Liver (tissue), 9 donors: ENCODE data around the gene FASN. TPM values are rescaled to one million over a fixed set of nuclear protein-coding genes. Genes with fewer than 3 reads are reported as not detected.

Experiments used
- DNase-seq: peaks from one replicate; pipeline ENCODE4 v3.0.0-alpha.2; 2017; ENCODE audit warnings: low spot score
- H3K27ac ChIP-seq, 2 donors: one replicate each; pipeline ENCODE4 v1.7.0; 2013; ENCODE audit warnings: inconsistent platforms in 2 of 2, low read length in 2 of 2, control low read depth in 1 of 2, low read depth in 1 of 2, mild to moderate bottlenecking in 1 of 2
- H3K27me3 ChIP-seq, 4 donors: one replicate each; pipeline versions ENCODE4 v1.6.1 to v1.7.0; 2013; ENCODE audit warnings: low read length in 3 of 4, inconsistent platforms in 1 of 4, mild to moderate bottlenecking in 1 of 4, moderate library complexity in 1 of 4; ENCODE audit not compliant: control insufficient read depth in 4 of 4, insufficient read depth in 4 of 4
- H3K36me3 ChIP-seq, 4 donors: one replicate each; pipeline versions ENCODE4 v1.6.1 to v1.7.0; 2013; ENCODE audit warnings: low read length in 3 of 4, mild to moderate bottlenecking in 3 of 4, low read depth in 1 of 4, moderate library complexity in 1 of 4; ENCODE audit not compliant: control insufficient read depth in 4 of 4, insufficient read depth in 3 of 4
- H3K4me1 ChIP-seq, 4 donors: one replicate each; pipeline versions ENCODE4 v1.6.1 to v1.7.0; 2013; ENCODE audit warnings: low read length in 3 of 4, mild to moderate bottlenecking in 3 of 4, moderate library complexity in 1 of 4; ENCODE audit not compliant: control insufficient read depth in 4 of 4, insufficient read depth in 4 of 4
- H3K4me3 ChIP-seq, 3 donors: one replicate each; pipeline versions ENCODE4 v1.6.1 to v1.7.0; 2013; ENCODE audit warnings: low read length in 3 of 3, control low read depth in 1 of 3, low read depth in 1 of 3, mild to moderate bottlenecking in 1 of 3
- H3K9ac ChIP-seq, 2 donors: one replicate each; pipeline ENCODE4 v1.7.0; 2013; ENCODE audit warnings: low read length in 2 of 2, mild to moderate bottlenecking in 2 of 2, moderate library complexity in 2 of 2, control low read depth in 1 of 2, low read depth in 1 of 2
- H3K9me3 ChIP-seq, 4 donors: one replicate each; pipeline versions ENCODE4 v1.6.1 to v1.7.0; 2013; ENCODE audit warnings: low read length in 3 of 4; ENCODE audit not compliant: control insufficient read depth in 4 of 4
- EGR1 ChIP-seq, 2 donors: IDR thresholded peaks; 2 replicates each; pipeline ENCODE4 v1.6.1; 2016 to 2018; ENCODE audit warnings: antibody characterized with exemption in 2 of 2, low read depth in 2 of 2
- FOXA2 ChIP-seq: IDR thresholded peaks from 2 replicates; pipeline ENCODE4 v1.6.1; 2016; ENCODE audit warnings: antibody characterized with exemption
- GABPA ChIP-seq, 2 donors: IDR thresholded peaks in 1 of 2; conservative IDR thresholded peaks in 1 of 2; 2 replicates each; pipeline ENCODE4 v1.6.1; 2016; ENCODE audit warnings: antibody characterized with exemption in 2 of 2, mild to moderate bottlenecking in 1 of 2, moderate library complexity in 1 of 2
- HNF4A ChIP-seq, 2 donors: conservative IDR thresholded peaks; 2 replicates each; pipeline ENCODE4 v1.6.1; 2016; ENCODE audit warnings: antibody characterized with exemption in 2 of 2, mild to moderate bottlenecking in 2 of 2
- HNF4G ChIP-seq: IDR thresholded peaks from 2 replicates; pipeline ENCODE4 v1.6.1; 2016; ENCODE audit warnings: antibody characterized with exemption
- JUND ChIP-seq, 2 donors: IDR thresholded peaks; 2 replicates each; pipeline ENCODE4 v1.6.1; 2016; ENCODE audit warnings: antibody characterized with exemption in 2 of 2
- NR2F2 ChIP-seq: IDR thresholded peaks from 2 replicates; pipeline ENCODE4 v1.6.1; 2016; ENCODE audit warnings: antibody characterized with exemption
- RAD21 ChIP-seq, 2 donors: IDR thresholded peaks; 2 replicates each; pipeline ENCODE4 v1.6.1; 2016; ENCODE audit warnings: antibody characterized with exemption in 2 of 2, mild to moderate bottlenecking in 2 of 2
- RXRA ChIP-seq, 2 donors: IDR thresholded peaks; 2 replicates each; pipeline ENCODE4 v1.6.1; 2017 to 2018; ENCODE audit warnings: antibody characterized with exemption in 2 of 2, mild to moderate bottlenecking in 1 of 2
- SP1 ChIP-seq: IDR thresholded peaks from 2 replicates; pipeline ENCODE4 v1.6.1; 2018; ENCODE audit warnings: antibody characterized with exemption, mild to moderate bottlenecking
- TAF1 ChIP-seq: conservative IDR thresholded peaks from 2 replicates; pipeline ENCODE4 v1.6.1; 2016; ENCODE audit warnings: antibody characterized with exemption, mild to moderate bottlenecking
- YY1 ChIP-seq: IDR thresholded peaks from 2 replicates; pipeline ENCODE4 v1.6.1; 2016; ENCODE audit warnings: antibody characterized with exemption, mild to moderate bottlenecking
- WGBS: extraction: QIAGEN DNeasy Blood & Tissue Kit; methylation state at CpG from one replicate; pipeline ENCODE4 v1.1.7; 2013; 5-methylcytosine and 5-hydroxymethylcytosine counted together
- polyA plus RNA-seq, 2 donors: library from polyadenylated mRNA; stranded (reverse) in 1 of 2; unstranded in 1 of 2; fragments of 200-250 nt in 1 of 2; fragments of >200 nt in 1 of 2; fragmentation: Nextera tagmentation in 1 of 2; extraction: Ambion mirVana in 1 of 2; gene quantifications; one replicate each; pipeline versions ENCODE4 v1.2.1 to v1.2.3, GENCODE V29; 2013 to 2015
- total RNA-seq, 2 donors: library from RNA; depleted of rRNA; stranded (reverse); fragments of >200 nt; gene quantifications; one replicate each; pipeline ENCODE4 v1.2.3, GENCODE V29; 2014
- TF ChIP-seq, protein P1 (sequence below): IDR thresholded peaks from 2 replicates; pipeline ENCODE4 v1.6.1; 2016; ENCODE audit warnings: antibody characterized with exemption
- TF ChIP-seq, protein P2 (sequence below): IDR thresholded peaks from 2 replicates; pipeline ENCODE4 v1.6.1; 2016; ENCODE audit warnings: antibody characterized with exemption, mild to moderate bottlenecking
- TF ChIP-seq, protein P3 (sequence below): IDR thresholded peaks from 2 replicates; pipeline ENCODE4 v1.6.1; 2016; ENCODE audit warnings: antibody characterized with exemption
- TF ChIP-seq, protein P4 (sequence below): IDR thresholded peaks from 2 replicates; pipeline ENCODE4 v1.6.1; 2016; ENCODE audit warnings: antibody characterized with exemption
- TF ChIP-seq, protein P5 (sequence below): fragments of 150-350 bp; IDR thresholded peaks from 2 replicates; pipeline ENCODE4 v1.5.1; 2017; ENCODE audit warnings: improper control_type of control experiment, low read depth, low read length; ENCODE audit not compliant: missing input control
- donor health status: healthy.
- donor health status: healthy.
- donor health status: healthy.
- donor health status: healthy.
- donor health status: healthy.

The FASN gene
- total and polyA plus RNA-seq, 4 donors, result 53.1 to 229 (median 130) TPM

DNA sequence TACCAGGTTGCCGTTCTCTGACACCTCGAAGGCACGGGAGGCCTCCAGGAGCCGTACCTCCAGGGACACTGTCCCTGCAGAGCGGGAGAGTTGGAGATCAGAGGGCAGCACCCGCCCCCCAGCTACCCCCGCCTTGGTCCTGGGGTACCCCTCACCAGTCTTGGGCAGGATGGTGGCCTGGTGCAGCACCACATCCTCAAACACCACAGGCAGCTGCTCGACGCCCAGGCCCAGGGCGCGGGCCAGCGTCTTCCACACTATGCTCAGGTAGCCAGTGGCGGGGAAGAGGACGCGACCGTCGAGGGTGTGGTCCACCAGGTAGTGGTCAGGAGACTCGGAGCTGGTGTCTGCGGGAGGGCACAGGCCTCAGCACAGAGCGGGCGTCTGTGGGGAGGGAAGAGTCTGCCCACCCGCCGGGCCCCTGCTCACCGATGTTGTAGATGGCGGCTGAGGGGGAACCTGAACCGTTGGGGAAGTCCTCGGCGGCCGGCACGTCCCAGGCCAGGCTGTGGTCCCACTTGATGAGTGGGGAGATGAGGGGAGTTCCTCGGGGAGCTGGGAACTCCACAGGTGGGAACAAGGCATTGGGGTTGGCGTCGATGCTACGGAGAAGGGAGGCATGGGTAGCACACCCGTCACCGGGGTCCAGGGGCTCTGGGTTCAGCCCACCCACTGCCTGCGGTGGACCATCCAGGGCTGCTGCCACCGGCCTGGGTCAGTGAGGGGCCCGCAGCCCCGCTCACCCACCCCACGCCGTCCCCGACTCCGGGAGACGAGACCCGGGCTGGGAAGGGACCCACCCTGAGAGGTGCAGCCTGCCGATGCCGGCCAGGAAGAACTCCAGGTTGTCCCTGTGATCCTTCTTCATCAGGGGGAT is 9.8 kb downstream of the FASN start:
- 95% methylated on average over 48 of the region's 48 CpGs for WGBS
- TF ChIP-seq, protein P1, sequence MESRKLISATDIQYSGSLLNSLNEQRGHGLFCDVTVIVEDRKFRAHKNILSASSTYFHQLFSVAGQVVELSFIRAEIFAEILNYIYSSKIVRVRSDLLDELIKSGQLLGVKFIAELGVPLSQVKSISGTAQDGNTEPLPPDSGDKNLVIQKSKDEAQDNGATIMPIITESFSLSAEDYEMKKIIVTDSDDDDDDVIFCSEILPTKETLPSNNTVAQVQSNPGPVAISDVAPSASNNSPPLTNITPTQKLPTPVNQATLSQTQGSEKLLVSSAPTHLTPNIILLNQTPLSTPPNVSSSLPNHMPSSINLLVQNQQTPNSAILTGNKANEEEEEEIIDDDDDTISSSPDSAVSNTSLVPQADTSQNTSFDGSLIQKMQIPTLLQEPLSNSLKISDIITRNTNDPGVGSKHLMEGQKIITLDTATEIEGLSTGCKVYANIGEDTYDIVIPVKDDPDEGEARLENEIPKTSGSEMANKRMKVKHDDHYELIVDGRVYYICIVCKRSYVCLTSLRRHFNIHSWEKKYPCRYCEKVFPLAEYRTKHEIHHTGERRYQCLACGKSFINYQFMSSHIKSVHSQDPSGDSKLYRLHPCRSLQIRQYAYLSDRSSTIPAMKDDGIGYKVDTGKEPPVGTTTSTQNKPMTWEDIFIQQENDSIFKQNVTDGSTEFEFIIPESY, result no peak
- TF ChIP-seq HNF4G (no peak), EGR1 (IDR thresholded peaks at IDR 0.05; ENCODE audit: low read depth in 2 of 2) (no peak), RXRA (IDR thresholded peaks at IDR 0.05) (no peak), TAF1 (no peak), FOXA2 (no peak), HNF4A (conservative IDR thresholded peaks at IDR 0.05) (no peak)
- TF ChIP-seq, protein P2, sequence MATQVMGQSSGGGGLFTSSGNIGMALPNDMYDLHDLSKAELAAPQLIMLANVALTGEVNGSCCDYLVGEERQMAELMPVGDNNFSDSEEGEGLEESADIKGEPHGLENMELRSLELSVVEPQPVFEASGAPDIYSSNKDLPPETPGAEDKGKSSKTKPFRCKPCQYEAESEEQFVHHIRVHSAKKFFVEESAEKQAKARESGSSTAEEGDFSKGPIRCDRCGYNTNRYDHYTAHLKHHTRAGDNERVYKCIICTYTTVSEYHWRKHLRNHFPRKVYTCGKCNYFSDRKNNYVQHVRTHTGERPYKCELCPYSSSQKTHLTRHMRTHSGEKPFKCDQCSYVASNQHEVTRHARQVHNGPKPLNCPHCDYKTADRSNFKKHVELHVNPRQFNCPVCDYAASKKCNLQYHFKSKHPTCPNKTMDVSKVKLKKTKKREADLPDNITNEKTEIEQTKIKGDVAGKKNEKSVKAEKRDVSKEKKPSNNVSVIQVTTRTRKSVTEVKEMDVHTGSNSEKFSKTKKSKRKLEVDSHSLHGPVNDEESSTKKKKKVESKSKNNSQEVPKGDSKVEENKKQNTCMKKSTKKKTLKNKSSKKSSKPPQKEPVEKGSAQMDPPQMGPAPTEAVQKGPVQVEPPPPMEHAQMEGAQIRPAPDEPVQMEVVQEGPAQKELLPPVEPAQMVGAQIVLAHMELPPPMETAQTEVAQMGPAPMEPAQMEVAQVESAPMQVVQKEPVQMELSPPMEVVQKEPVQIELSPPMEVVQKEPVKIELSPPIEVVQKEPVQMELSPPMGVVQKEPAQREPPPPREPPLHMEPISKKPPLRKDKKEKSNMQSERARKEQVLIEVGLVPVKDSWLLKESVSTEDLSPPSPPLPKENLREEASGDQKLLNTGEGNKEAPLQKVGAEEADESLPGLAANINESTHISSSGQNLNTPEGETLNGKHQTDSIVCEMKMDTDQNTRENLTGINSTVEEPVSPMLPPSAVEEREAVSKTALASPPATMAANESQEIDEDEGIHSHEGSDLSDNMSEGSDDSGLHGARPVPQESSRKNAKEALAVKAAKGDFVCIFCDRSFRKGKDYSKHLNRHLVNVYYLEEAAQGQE, result no peak
- TF ChIP-seq, protein P3, sequence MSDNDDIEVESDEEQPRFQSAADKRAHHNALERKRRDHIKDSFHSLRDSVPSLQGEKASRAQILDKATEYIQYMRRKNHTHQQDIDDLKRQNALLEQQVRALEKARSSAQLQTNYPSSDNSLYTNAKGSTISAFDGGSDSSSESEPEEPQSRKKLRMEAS, result no peak
- no peak for DNase-seq

DNA sequence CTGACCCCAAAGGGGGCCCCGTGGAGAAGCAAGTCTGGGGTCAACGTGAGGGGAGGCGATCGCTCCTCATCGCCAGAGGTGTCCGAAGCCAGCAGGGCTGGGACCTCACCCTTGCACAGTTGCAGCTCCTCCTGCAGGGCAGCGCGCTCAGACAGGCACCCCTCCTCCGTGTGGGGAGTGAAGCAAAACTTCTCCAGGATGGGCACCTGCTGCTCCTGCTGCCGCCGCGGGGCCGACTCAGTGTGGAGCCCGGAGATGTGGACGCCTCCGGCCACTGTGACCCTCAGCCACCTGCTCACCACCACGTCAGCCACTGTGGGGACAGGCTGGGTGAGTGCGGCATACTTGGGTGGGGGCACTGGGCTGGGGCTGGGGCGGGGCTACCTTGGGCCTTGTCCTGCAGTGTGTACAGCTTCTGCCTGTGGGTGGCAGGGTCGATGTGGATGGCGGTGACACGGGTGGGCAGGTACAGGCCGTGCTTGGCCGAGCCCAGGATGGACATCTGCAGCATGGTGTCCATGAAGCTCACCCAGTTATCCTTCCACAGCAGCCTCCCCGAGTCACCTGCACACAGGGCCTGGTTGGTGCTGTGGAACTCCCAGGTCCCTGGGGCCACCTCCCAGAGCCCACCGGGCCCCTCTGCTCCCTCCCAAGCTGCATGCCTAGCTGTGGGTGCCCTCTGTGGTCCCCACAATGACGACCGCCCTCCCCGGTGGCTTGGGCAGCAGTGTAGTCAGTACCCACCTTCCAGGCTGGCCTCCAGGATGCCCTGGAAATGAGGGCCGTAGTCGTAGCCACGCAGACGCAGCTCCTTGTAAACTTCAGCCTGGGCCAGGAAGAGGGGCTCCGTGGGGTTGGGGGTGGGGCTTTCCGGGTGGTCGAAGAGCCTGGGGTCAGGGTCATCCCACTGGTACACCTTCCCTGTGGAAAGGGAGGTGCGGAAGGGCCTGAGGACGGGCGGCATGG is 10.8 kb downstream of the FASN start:
- no peak for DNase-seq
- 84% methylated on average over 39 of the region's 39 CpGs for WGBS
- TF ChIP-seq, protein P4, sequence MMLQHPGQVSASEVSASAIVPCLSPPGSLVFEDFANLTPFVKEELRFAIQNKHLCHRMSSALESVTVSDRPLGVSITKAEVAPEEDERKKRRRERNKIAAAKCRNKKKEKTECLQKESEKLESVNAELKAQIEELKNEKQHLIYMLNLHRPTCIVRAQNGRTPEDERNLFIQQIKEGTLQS, result no peak
- TF ChIP-seq JUND (IDR thresholded peaks at IDR 0.05), result no peak
- no peak for TF ChIP-seq RAD21 (IDR thresholded peaks at IDR 0.05)
- no peak for TF ChIP-seq EGR1 (IDR thresholded peaks at IDR 0.05; ENCODE audit: low read depth in 2 of 2)
- TF ChIP-seq, protein P5, sequence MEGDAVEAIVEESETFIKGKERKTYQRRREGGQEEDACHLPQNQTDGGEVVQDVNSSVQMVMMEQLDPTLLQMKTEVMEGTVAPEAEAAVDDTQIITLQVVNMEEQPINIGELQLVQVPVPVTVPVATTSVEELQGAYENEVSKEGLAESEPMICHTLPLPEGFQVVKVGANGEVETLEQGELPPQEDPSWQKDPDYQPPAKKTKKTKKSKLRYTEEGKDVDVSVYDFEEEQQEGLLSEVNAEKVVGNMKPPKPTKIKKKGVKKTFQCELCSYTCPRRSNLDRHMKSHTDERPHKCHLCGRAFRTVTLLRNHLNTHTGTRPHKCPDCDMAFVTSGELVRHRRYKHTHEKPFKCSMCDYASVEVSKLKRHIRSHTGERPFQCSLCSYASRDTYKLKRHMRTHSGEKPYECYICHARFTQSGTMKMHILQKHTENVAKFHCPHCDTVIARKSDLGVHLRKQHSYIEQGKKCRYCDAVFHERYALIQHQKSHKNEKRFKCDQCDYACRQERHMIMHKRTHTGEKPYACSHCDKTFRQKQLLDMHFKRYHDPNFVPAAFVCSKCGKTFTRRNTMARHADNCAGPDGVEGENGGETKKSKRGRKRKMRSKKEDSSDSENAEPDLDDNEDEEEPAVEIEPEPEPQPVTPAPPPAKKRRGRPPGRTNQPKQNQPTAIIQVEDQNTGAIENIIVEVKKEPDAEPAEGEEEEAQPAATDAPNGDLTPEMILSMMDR, result no peak
- no peak for TF ChIP-seq GABPA (IDR thresholded peaks at IDR 0.05 in 1 of 2, conservative IDR thresholded peaks at IDR 0.05 in 1 of 2)
- TF ChIP-seq TAF1, result no peak
- TF ChIP-seq RXRA (IDR thresholded peaks at IDR 0.05), result no peak
- TF ChIP-seq, protein P3, result no peak
- TF ChIP-seq NR2F2, result no peak
- no peak for TF ChIP-seq YY1
- TF ChIP-seq SP1, result no peak

More for the DNA sequence above, 9.8 kb downstream of the FASN start:
- Histone ChIP-seq H3K4me1 (peaks cover 0 to 40% (median 12%) of the 10 kb centered on the region in 4 donors), H3K27ac (no peak overlapping the region), H3K4me3 (no peak overlapping the region), H3K27me3 (no peaks in the 10 kb centered on the region), H3K36me3 (peaks cover 36 to 83% (median 54%) of the 10 kb centered on the region in 4 donors), H3K9ac (no peak overlapping the region), H3K9me3 (no peaks in the 10 kb centered on the region)

More for the DNA sequence above, 10.8 kb downstream of the FASN start:
- no peak overlapping the region for H3K9ac ChIP-seq
- peaks cover 0 to 37% (median 12%) of the 10 kb centered on the region in 4 donors for H3K4me1 ChIP-seq
- H3K36me3 ChIP-seq, result peaks cover 40 to 88% (median 57%) of the 10 kb centered on the region in 4 donors
- H3K9me3 ChIP-seq, result no peaks in the 10 kb centered on the region
- H3K27ac ChIP-seq, result no peak overlapping the region
- H3K4me3 ChIP-seq, result no peak overlapping the region
- H3K27me3 ChIP-seq, result no peaks in the 10 kb centered on the region
